GM20431 (cell line): ENCODE data around the gene CTIF.
"Not testable (repeated sequence)": the region's sequence is repeated elsewhere in the genome, so short reads cannot be mapped to it uniquely, and the experiment has no call there.

Experiments
- in situ Hi-C: fragments of 300-500 bp; cut with MseI, MboI; formaldehyde crosslinking; loops from one replicate; pipeline ENCODE4 v1.15.0; 2020; ENCODE audit warnings: low sequenced_read_pairs; ENCODE audit not compliant: unreplicated experiment

Gene CTIF

GRCh38 chr18:48860269-48861180 is 321.7 kb downstream of the CTIF start:
- in situ Hi-C loops: no loop called here

GRCh38 chr18:48861181-48861708 is 322.4 kb downstream of the CTIF start:
- in situ Hi-C loops: no loop called here

- in situ Hi-C loops: no loop called here
These were observed 323.3 kb downstream of the CTIF start for GRCh38 chr18:48862132-48862531.

GRCh38 chr18:48862678-48863270 is 323.9 kb downstream of the CTIF start:
- in situ Hi-C loops: no loop called here

GRCh38 chr18:48863432-48864065 is 324.7 kb downstream of the CTIF start:
- in situ Hi-C loops: no loop called here

- in situ Hi-C loops: no loop called here
These were observed 326.0 kb downstream of the CTIF start for GRCh38 chr18:48864876-48865275.

GRCh38 chr18:48866028-48866733 is 327.4 kb downstream of the CTIF start:
- in situ Hi-C loops: no loop called here

- in situ Hi-C loops: no loop called here
These were observed 328.0 kb downstream of the CTIF start for GRCh38 chr18:48866856-48867255.

- in situ Hi-C loops: no loop called here
These were observed 329.1 kb downstream of the CTIF start for GRCh38 chr18:48867978-48868377.

- in situ Hi-C loops: no loop called here
These were observed 329.9 kb downstream of the CTIF start for GRCh38 chr18:48868468-48869466.

GRCh38 chr18:48869591-48869990 is 330.8 kb downstream of the CTIF start:
- in situ Hi-C loops: no loop called here

GRCh38 chr18:48870926-48871325 is 332.1 kb downstream of the CTIF start:
- in situ Hi-C loops: not testable (repeated sequence)

GRCh38 chr18:48871391-48872166 is 332.7 kb downstream of the CTIF start:
- in situ Hi-C loops: no loop called here

- in situ Hi-C loops: no loop called here
These were observed 333.7 kb downstream of the CTIF start for GRCh38 chr18:48872234-48873145.

- in situ Hi-C loops: no loop called here
These were observed 335.4 kb downstream of the CTIF start for GRCh38 chr18:48874233-48874632.

GRCh38 chr18:48874701-48875162 is 335.9 kb downstream of the CTIF start:
- in situ Hi-C loops: no loop called here

GRCh38 chr18:48875314-48875941 is 336.6 kb downstream of the CTIF start:
- in situ Hi-C loops: no loop called here
